HepG2 (cell line): ENCODE data around the gene CABLES1. TPM values are rescaled to one million over a fixed set of nuclear protein-coding genes. Genes with fewer than 3 reads are reported as not detected.

Source experiments
- ATAC-seq: fragments of 200-7000 bp; cut with Tn5 transposase; 3 replicates; pipeline ENCODE4 v1.9.1; 2020; ENCODE audit warnings: mild to moderate bottlenecking, moderate library complexity
- BruUV-seq: library from RNA; stranded (reverse); fragments of 400-500 nt; replicated peaks from 2 replicates; lab custom pipeline; 2021; lab: Mats Ljungman, UMichigan
- CTCF ChIA-PET: fragments of 300-600 bp; formaldehyde crosslinking; extraction: SDS; loops from one replicate; lab custom pipeline; 2021; ENCODE audit warnings: low total read pairs, inconsistent platforms, low intra/inter-chr PET ratio; lab: Yijun Ruan, JAX
- POLR2A ChIA-PET: fragments of 350-600 bp; sonication (Branson Sonifier 250); formaldehyde crosslinking; loops from one replicate; lab custom pipeline; 2020; ENCODE audit warnings: antibody characterized with exemption, inconsistent platforms; lab: Yijun Ruan, JAX
- DNase-seq: peaks from one replicate; pipeline ENCODE4 v3.0.0-alpha.2; 2015; ENCODE audit warnings: low spot score
- FAIRE-seq: peaks from 3 replicates; lab custom pipeline; 2011; peaks lifted over from hg19 to GRCh38; lab: Jason Lieb, UNC
- H2AFZ ChIP-seq: one replicate; pipeline ENCODE4 v1.6.1; 2011; ENCODE audit warnings: low read length, inconsistent platforms
- H3K27ac ChIP-seq: fragments of 300-600 bp; 3 replicates; pipeline ENCODE4 v1.8.0; 2011; ENCODE audit warnings: mixed run types, mild to moderate bottlenecking, mixed read lengths, low read length, inconsistent platforms; ENCODE audit not compliant: insufficient read depth; ENCODE audit errors: extremely low read length
- H3K27me3 ChIP-seq, 2 experiments: fragments of 200-600 bp in 1 of 2; 2 replicates in 1 of 2; 3 replicates in 1 of 2; pipeline versions ENCODE4 v1.6.0 to v1.8.0; 2011; ENCODE audit warnings: low read length in 2 of 2, mild to moderate bottlenecking in 2 of 2, moderate library complexity in 2 of 2, inconsistent platforms in 1 of 2; ENCODE audit not compliant: insufficient read depth in 2 of 2, control insufficient read depth in 1 of 2
- H3K36me3 ChIP-seq, 2 experiments: fragments of 200-600 bp in 1 of 2; replicated peaks in 1 of 2; 2 replicates in 1 of 2; 3 replicates in 1 of 2; pipeline versions ENCODE4 v1.5.1 to v1.8.0; 2011; ENCODE audit warnings: low read length in 2 of 2, inconsistent platforms in 1 of 2; ENCODE audit not compliant: insufficient read depth in 2 of 2, control insufficient read depth in 1 of 2
- H3K4me1 ChIP-seq: 2 replicates; pipeline ENCODE4 v1.5.1; 2012; ENCODE audit warnings: low read length, inconsistent platforms; ENCODE audit not compliant: insufficient read depth
- H3K4me2 ChIP-seq: 2 replicates; pipeline ENCODE4 v1.6.0; 2011; ENCODE audit warnings: low read depth, low read length, inconsistent platforms
- H3K4me3 ChIP-seq, 3 experiments: fragments of 200-600 bp in 1 of 3; sonication (generic), shearing (Covaris generic) in 1 of 3; replicated peaks in 1 of 3; 2 replicates each; pipeline ENCODE4 v1.5.1; 2011 to 2016; ENCODE audit warnings: low read length in 3 of 3, inconsistent platforms in 2 of 3, low read depth in 2 of 3, mild to moderate bottlenecking in 2 of 3, control low read depth in 1 of 3, mixed read lengths in 1 of 3; ENCODE audit not compliant: insufficient read depth in 1 of 3
- H3K79me2 ChIP-seq: one replicate; pipeline ENCODE4 v1.6.1; 2011; ENCODE audit warnings: low read length, inconsistent platforms; ENCODE audit not compliant: insufficient read depth
- H3K9ac ChIP-seq: 2 replicates; pipeline ENCODE4 v1.6.0; 2011; ENCODE audit warnings: mild to moderate bottlenecking, low read depth, low read length, inconsistent platforms; ENCODE audit not compliant: insufficient read depth
- H3K9me3 ChIP-seq: 2 replicates; pipeline ENCODE4 v1.5.1; 2012; ENCODE audit warnings: mild to moderate bottlenecking, low read length
- H4K20me1 ChIP-seq: 2 replicates; pipeline ENCODE4 v1.6.0; 2011; ENCODE audit warnings: inconsistent platforms, mild to moderate bottlenecking, low read length, moderate library complexity; ENCODE audit not compliant: insufficient read depth
- DNMT3B ChIP-seq: conservative IDR thresholded peaks from 2 replicates; pipeline ENCODE4 v1.6.1; 2016; ENCODE audit warnings: missing biosample characterization, control low read depth
- EED ChIP-seq: sonication (generic); formaldehyde crosslinking; IDR thresholded peaks from 2 replicates; pipeline ENCODE4 v1.5.0; 2020; ENCODE audit warnings: mild to moderate bottlenecking, missing genetic modification reagents
- GPN1 ChIP-seq: sonication (generic); formaldehyde crosslinking; IDR thresholded peaks from 2 replicates; pipeline ENCODE4 v1.5.1; 2020; ENCODE audit warnings: missing genetic modification reagents, borderline replicate concordance
- KAT8 ChIP-seq: IDR thresholded peaks from 2 replicates; pipeline ENCODE4 v1.6.1; 2016; ENCODE audit warnings: missing genetic modification reagents, missing compliant biosample characterization
- THAP11 ChIP-seq: IDR thresholded peaks from 2 replicates; pipeline ENCODE4 v1.6.1; 2016; ENCODE audit warnings: missing biosample characterization, missing genetic modification reagents
- TSC22D2 ChIP-seq: sonication (generic); formaldehyde crosslinking; IDR thresholded peaks from 2 replicates; pipeline ENCODE4 v1.5.1; 2020; ENCODE audit warnings: missing genetic modification reagents, mild to moderate bottlenecking, borderline replicate concordance
- ZFP37 ChIP-seq: sonication (generic); formaldehyde crosslinking; IDR thresholded peaks from 2 replicates; pipeline ENCODE4 v1.4.0; 2020; ENCODE audit warnings: missing genetic modification reagents, borderline replicate concordance
- ZMYM2 ChIP-seq: sonication (generic); formaldehyde crosslinking; IDR thresholded peaks from 2 replicates; pipeline ENCODE4 v1.8.0; 2022; ENCODE audit warnings: mild to moderate bottlenecking, missing genetic modification reagents
- ZNF335 ChIP-seq: sonication (generic); formaldehyde crosslinking; IDR thresholded peaks from 2 replicates; pipeline ENCODE4 v1.4.0; 2020; ENCODE audit warnings: missing genetic modification reagents
- ZNF562 ChIP-seq: sonication (generic); formaldehyde crosslinking; IDR thresholded peaks from 2 replicates; pipeline ENCODE4 v1.8.0; 2022; ENCODE audit warnings: missing genetic modification reagents, borderline replicate concordance
- ZNF737 ChIP-seq: sonication (generic); formaldehyde crosslinking; IDR thresholded peaks from 2 replicates; pipeline ENCODE4 v1.5.0; 2020; ENCODE audit warnings: missing genetic modification reagents, mild to moderate bottlenecking, borderline replicate concordance
- ZSCAN20 ChIP-seq: sonication (generic); formaldehyde crosslinking; IDR thresholded peaks from 2 replicates; pipeline ENCODE4 v1.4.0; 2020; ENCODE audit warnings: missing genetic modification reagents, mild to moderate bottlenecking, borderline replicate concordance
- WGBS: methylation state at CpG from one replicate; pipeline ENCODE4 v1.1.6; 2017; ENCODE audit warnings: low lambda C conversion rate; 5-methylcytosine and 5-hydroxymethylcytosine counted together
- in situ Hi-C: cut with HindIII; loops from 2 replicates; pipeline ENCODE4 v1.10.0; 2017; ENCODE audit warnings: low pct_unique_long_range_greater_than_20kb; ENCODE audit not compliant: extremely low pct_ligation_motif_present
- intact Hi-C: fragments of 100-400 bp; cut with micrococcal nuclease; formaldehyde crosslinking; loops from one replicate; pipeline ENCODE4 v1.10.0; 2022; ENCODE audit not compliant: unreplicated experiment
- polyA plus RNA-seq, 8 experiments: library from polyadenylated mRNA; depleted of rRNA in 3 of 8; stranded (reverse) in 7 of 8; unstranded in 1 of 8; fragments of >200 nt; fragmentation: Illumina TruSeq in 4 of 8; extraction: Trizol in 4 of 8; gene quantifications; 2 replicates each; pipeline versions ENCODE4 v1.2.1 to v1.2.3, GENCODE V29; 2011 to 2016; ENCODE audit warnings: low read depth in 4 of 8, missing spikeins in 1 of 8, mixed read lengths in 1 of 8; ENCODE audit not compliant: insufficient read depth in 1 of 8
- total RNA-seq, 5 experiments: library from RNA; depleted of rRNA; stranded (reverse); fragments of >200 nt; fragmentation: Illumina TruSeq; extraction: Trizol; gene quantifications; 2 replicates each; pipeline ENCODE4 v1.2.3, GENCODE V29; 2016; ENCODE audit warnings: low read depth in 1 of 5
- TF ChIP-seq, protein P1 (sequence below): sonication (generic); formaldehyde crosslinking; IDR thresholded peaks from 2 replicates; pipeline ENCODE4 v1.4.0; 2020; ENCODE audit warnings: missing genetic modification reagents

Gene CABLES1
- total and polyA plus RNA-seq, 2 of the 13 experiments (the other 11 are each of a cell fraction or from before 2014, with no cell fraction given) = 14.7 to 25.8 TPM

DNA sequence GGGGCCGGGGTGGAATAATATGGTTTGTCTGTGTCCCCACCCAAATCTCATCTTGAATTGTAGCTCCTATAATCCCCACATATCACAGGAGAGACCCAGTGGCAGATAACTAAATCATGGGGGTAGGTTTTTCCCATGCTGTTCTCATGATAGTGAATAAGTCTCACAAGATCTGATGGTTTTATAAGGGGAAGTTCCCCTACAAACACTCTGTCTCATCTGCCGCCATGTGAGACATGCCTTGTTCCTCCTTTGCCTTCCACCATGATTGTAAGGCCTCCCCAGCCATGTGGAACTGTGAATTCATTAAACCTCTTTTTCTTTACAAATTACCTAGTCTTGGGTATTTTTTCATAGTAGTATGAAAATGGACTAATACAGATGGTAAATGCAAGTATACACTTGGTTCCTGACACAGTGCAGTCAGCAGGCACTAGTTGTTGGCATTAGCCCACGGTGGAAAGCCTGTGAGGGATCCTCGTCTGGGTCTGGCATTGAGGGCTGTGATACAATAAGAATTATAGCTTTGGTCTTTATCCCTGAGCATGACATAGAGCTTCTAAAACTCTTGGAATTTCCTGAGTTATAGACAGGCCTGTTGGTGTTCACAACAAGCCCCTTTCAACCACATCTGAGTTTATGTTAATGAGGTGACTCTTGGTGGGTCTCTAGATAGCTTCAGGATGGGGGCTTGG is 135.8 kb downstream of the CABLES1 start:
- Histone ChIP-seq H2AFZ (no peak overlapping the region), H3K79me2 (no peaks in the 10 kb centered on the region), H3K27ac (no peak overlapping the region), H3K27me3 (no peaks in the 10 kb centered on the region), H3K4me3 (no peak overlapping the region), H3K9me3 (peaks cover 17% of the 10 kb centered on the region), H3K4me1 (no peaks in the 10 kb centered on the region), H4K20me1 (no peaks in the 10 kb centered on the region), H3K4me2 (no peak overlapping the region), H3K36me3 (no peaks in the 10 kb centered on the region), H3K9ac (no peak overlapping the region)
- WGBS = 77% methylated on average over 4 of the region's 4 CpGs
- in situ Hi-C loops (no loop called here), intact Hi-C loops (no loop called here)
- no TSS peak for BruUV-seq
- ChIA-PET CTCF (no interaction called here), POLR2A (no interaction called here)
- FAIRE-seq = no peak
- no peak for TF ChIP-seq ZNF737
- TF ChIP-seq GPN1 (CRISPR knock-in tag) = no peak
- TF ChIP-seq ZMYM2 (CRISPR knock-in tag) = no peak
- no peak for TF ChIP-seq TSC22D2 (CRISPR knock-in tag)
- no peak for TF ChIP-seq KAT8 (CRISPR knock-in tag)
- no peak for TF ChIP-seq THAP11 (CRISPR knock-in tag)
- TF ChIP-seq ZNF335 (CRISPR knock-in tag) = no peak
- ATAC-seq = no peak
- no peak for DNase-seq

DNA sequence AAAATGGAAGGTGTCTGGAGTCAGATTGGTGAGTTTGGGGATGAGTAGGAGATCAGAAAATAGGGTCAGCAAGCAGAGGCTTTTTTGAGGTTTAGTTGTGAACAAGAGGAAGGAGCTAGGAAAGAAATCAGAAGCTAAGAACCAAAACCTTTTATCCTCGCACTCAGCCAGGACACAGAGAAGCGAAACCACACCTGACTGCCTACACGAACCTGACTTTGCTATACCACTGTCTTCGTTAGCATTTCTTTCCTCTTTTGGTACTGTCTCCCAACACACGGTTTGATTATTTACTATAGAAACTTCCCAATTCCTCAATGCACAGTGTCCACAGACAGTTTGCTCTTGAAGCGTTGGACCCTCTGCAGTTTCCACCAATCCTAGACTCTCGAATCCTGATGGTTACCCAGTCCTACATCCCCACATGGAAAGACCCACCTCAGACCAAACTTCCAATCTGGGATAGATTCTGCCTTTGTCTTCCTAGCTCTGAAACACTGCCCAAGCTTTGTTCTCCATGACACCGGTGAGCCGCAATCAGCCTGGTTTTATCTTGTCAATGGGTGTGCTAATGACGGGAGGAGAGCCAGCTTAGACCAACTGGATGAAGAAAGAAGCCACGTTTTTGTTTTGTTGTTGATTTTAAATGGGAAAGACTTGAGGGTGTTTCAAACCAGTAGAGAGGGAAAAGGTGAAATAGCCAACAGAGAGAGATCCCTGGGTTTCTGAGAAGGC is 137.4 kb downstream of the CABLES1 start:
- no peak overlapping the region for H3K4me3 ChIP-seq
- H3K27me3 ChIP-seq = no peaks in the 10 kb centered on the region
- ATAC-seq (no peak), FAIRE-seq (no peak), DNase-seq (no peak)
- no peaks in the 10 kb centered on the region for H4K20me1 ChIP-seq
- no peaks in the 10 kb centered on the region for H3K36me3 ChIP-seq
- H3K9me3 ChIP-seq = peaks cover 21% of the 10 kb centered on the region
- no TSS peak for BruUV-seq
- no peaks in the 10 kb centered on the region for H3K4me1 ChIP-seq
- H3K9ac ChIP-seq = no peak overlapping the region
- H3K79me2 ChIP-seq = no peaks in the 10 kb centered on the region
- ChIA-PET POLR2A (no interaction called here), CTCF (no interaction called here)
- intact Hi-C loops = no loop called here
- H3K27ac ChIP-seq = no peak overlapping the region
- in situ Hi-C loops = no loop called here
- no peak overlapping the region for H2AFZ ChIP-seq
- H3K4me2 ChIP-seq = no peak overlapping the region
- WGBS = 78% methylated on average over 11 of the region's 11 CpGs
- TF ChIP-seq, protein P1, sequence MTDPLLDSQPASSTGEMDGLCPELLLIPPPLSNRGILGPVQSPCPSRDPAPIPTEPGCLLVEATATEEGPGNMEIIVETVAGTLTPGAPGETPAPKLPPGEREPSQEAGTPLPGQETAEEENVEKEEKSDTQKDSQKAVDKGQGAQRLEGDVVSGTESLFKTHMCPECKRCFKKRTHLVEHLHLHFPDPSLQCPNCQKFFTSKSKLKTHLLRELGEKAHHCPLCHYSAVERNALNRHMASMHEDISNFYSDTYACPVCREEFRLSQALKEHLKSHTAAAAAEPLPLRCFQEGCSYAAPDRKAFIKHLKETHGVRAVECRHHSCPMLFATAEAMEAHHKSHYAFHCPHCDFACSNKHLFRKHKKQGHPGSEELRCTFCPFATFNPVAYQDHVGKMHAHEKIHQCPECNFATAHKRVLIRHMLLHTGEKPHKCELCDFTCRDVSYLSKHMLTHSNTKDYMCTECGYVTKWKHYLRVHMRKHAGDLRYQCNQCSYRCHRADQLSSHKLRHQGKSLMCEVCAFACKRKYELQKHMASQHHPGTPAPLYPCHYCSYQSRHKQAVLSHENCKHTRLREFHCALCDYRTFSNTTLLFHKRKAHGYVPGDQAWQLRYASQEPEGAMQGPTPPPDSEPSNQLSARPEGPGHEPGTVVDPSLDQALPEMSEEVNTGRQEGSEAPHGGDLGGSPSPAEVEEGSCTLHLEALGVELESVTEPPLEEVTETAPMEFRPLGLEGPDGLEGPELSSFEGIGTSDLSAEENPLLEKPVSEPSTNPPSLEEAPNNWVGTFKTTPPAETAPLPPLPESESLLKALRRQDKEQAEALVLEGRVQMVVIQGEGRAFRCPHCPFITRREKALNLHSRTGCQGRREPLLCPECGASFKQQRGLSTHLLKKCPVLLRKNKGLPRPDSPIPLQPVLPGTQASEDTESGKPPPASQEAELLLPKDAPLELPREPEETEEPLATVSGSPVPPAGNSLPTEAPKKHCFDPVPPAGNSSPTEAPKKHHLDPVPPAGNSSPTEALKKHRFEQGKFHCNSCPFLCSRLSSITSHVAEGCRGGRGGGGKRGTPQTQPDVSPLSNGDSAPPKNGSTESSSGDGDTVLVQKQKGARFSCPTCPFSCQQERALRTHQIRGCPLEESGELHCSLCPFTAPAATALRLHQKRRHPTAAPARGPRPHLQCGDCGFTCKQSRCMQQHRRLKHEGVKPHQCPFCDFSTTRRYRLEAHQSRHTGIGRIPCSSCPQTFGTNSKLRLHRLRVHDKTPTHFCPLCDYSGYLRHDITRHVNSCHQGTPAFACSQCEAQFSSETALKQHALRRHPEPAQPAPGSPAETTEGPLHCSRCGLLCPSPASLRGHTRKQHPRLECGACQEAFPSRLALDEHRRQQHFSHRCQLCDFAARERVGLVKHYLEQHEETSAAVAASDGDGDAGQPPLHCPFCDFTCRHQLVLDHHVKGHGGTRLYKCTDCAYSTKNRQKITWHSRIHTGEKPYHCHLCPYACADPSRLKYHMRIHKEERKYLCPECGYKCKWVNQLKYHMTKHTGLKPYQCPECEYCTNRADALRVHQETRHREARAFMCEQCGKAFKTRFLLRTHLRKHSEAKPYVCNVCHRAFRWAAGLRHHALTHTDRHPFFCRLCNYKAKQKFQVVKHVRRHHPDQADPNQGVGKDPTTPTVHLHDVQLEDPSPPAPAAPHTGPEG (CRISPR knock-in tag) = no peak
- TF ChIP-seq DNMT3B (CRISPR knock-in tag) = no peak
- no peak for TF ChIP-seq ZSCAN20 (CRISPR knock-in tag)
- TF ChIP-seq ZFP37 = no peak
- no peak for TF ChIP-seq ZNF562 (CRISPR knock-in tag)
- no peak for TF ChIP-seq EED (CRISPR knock-in tag)
